ENCODE results near the gene SHC3.

SHC3 gene

DNA sequence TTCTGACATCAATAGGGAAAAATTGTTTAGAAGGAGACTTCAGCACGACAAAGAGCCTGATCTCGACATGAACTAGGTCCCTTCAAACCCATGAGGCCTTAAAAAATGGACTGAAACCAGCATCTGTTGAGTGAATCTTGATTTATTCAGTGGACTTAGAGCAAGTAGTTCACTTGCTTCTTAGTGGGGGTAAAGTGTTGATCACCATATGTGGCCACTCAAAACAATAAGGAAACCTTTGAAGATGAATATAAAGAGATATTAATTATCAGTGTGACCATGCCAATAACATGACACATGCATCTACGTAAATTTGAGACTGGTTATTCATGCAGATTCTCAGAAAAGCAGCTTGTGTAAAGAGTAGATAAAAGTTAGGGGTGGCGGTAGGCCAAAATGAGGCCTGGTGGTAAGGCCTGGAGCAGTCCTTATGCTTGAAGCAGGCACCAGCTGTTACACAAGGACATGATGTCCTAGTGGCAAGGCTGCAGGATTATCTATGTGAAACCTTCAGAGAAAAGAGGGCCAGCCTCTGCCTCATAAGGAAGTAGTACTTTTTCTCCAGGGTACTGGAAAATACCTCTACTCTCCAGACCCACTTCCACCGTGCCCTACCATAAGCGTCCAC is 126.0 kb downstream of the SHC3 start:
- H3K4me3 ChIP-seq (ENCODE audit: low read depth, low read length): no peak overlapping the region
- no peak for DNase-seq (ENCODE audit: low read depth)
- TF ChIP-seq, protein P1, sequence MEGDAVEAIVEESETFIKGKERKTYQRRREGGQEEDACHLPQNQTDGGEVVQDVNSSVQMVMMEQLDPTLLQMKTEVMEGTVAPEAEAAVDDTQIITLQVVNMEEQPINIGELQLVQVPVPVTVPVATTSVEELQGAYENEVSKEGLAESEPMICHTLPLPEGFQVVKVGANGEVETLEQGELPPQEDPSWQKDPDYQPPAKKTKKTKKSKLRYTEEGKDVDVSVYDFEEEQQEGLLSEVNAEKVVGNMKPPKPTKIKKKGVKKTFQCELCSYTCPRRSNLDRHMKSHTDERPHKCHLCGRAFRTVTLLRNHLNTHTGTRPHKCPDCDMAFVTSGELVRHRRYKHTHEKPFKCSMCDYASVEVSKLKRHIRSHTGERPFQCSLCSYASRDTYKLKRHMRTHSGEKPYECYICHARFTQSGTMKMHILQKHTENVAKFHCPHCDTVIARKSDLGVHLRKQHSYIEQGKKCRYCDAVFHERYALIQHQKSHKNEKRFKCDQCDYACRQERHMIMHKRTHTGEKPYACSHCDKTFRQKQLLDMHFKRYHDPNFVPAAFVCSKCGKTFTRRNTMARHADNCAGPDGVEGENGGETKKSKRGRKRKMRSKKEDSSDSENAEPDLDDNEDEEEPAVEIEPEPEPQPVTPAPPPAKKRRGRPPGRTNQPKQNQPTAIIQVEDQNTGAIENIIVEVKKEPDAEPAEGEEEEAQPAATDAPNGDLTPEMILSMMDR (IDR thresholded peaks at IDR 0.05; ENCODE audit: control insufficient read depth, extremely low read depth, insufficient read depth): no peak

DNA sequence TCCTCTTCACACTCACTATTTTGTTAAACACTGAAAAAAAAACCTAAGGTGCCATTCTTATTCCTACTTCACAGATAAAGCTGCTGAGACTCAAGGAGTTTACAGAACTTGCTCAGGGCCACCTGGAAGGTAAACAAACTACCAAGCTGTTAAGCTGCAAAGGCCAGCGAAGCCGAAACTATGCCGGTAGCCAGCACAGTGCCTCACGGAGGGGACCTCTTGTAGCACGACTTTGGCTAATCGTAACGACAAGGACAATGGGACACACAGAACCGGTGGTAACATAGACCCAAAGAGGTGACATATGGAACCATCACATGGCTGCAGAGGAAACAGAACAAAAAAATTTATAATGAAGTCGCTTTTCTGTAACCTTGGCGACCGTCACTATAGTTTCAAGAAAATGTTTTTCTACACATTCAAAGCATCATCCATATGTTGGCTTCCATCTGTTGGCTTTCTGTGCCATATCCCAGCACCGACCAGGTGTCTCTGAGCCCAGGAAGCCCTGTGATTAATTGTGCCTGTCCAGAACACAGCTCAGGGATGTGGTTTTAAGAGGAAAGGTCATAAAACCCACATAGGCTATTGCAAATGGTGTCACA is 127.1 kb downstream of the SHC3 start:
- no peak for DNase-seq (ENCODE audit: low read depth)
- TF ChIP-seq, protein P1 (IDR thresholded peaks at IDR 0.05; ENCODE audit: control insufficient read depth, extremely low read depth, insufficient read depth): no peak
- no peak overlapping the region for H3K4me3 ChIP-seq (ENCODE audit: low read depth, low read length)

DNA sequence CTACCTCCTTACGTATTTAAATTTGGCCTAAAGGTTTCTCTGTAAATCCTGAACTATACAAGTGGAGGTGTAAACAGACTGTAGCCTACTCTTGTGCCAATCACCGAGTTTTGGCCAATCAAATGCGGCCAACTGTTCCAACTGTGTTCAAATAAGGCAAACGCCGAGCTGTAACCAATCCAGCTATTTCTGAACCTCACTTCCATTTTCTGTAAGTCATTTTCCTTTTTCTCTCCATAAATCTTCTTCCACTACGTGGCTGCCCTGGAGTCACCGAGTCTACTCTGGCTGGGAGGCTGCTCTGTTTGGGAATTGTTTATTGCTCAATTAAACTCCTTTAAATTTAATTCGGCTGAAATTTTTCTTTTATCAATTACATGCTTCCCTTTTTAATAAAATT is 129.0 kb downstream of the SHC3 start:
- TF ChIP-seq, protein P1 (IDR thresholded peaks at IDR 0.05; ENCODE audit: control insufficient read depth, extremely low read depth, insufficient read depth): no peak
- no peak for DNase-seq (ENCODE audit: low read depth)

DNA sequence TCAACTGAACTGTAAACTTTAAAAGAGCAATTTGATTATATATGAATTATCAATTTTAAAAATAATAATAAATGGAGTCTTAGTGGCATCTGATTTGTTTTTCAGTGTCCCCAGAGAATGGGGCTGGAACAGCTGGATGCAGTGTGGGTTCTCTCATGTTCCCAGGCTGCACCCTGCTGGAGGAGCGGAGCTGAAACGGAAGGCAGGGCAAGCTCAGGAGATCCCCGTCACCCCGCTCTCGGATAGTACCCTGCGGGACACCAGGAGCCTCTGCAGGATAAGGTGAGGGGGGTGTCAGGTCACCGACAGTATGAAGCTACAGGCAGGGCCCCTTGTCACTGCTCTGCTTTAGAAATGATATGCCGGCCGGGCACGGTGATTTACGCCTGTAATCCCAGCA is 130.0 kb downstream of the SHC3 start:
- H3K4me3 ChIP-seq (ENCODE audit: low read depth, low read length): no peak overlapping the region
- TF ChIP-seq, protein P1 (IDR thresholded peaks at IDR 0.05; ENCODE audit: control insufficient read depth, extremely low read depth, insufficient read depth): no peak
- DNase-seq (ENCODE audit: low read depth): no peak

More for the DNA sequence above, 129.0 kb downstream of the SHC3 start:
- no peak overlapping the region for H3K4me3 ChIP-seq (ENCODE audit: low read depth, low read length)

DNA sequence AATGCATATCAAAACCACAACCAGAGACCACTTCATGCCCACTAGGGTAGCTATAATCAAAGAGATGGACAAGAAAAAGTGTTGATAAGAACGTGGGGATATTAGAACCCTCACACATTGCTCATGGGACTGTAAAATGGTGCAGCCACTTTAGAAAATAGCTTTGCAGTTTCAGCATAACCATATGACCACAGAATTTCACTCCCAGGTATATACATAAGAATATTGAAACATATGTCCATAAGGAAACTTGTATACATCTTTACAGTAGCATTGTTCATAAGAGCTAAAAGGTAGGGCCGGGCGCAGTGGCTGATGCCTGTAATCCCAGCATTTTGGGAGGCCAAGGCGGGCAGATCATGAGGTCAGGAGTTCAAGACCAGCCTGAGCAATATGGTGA is 131.0 kb downstream of the SHC3 start:
- TF ChIP-seq, protein P1 (IDR thresholded peaks at IDR 0.05; ENCODE audit: control insufficient read depth, extremely low read depth, insufficient read depth): no peak
- no peak overlapping the region for H3K4me3 ChIP-seq (ENCODE audit: low read depth, low read length)

DNA sequence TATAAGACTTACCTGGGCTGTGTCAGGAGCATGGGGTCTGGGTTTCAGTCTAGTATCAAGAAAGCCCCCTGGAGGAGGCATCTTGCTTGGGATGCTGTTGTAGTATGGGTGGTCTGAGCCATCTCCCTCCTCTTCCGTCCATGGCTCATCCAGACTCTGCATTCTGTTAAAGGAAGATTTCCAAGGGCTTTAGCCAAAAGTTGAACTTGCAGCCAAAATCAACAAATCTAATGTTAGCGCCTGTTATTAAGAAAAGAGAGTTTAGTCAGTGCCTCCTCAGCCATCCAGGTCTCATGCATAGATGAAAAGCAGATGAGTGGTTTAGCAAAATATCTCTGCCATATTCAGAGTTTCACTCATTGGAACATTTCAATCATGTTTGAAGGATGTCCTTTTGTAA is 131.8 kb downstream of the SHC3 start:
- TF ChIP-seq, protein P1 (IDR thresholded peaks at IDR 0.05; ENCODE audit: control insufficient read depth, extremely low read depth, insufficient read depth): no peak
- DNase-seq (ENCODE audit: low read depth): no peak
- H3K4me3 ChIP-seq (ENCODE audit: low read depth, low read length): no peak overlapping the region

More for the DNA sequence above, 131.0 kb downstream of the SHC3 start:
- no peak for DNase-seq (ENCODE audit: low read depth)

DNA sequence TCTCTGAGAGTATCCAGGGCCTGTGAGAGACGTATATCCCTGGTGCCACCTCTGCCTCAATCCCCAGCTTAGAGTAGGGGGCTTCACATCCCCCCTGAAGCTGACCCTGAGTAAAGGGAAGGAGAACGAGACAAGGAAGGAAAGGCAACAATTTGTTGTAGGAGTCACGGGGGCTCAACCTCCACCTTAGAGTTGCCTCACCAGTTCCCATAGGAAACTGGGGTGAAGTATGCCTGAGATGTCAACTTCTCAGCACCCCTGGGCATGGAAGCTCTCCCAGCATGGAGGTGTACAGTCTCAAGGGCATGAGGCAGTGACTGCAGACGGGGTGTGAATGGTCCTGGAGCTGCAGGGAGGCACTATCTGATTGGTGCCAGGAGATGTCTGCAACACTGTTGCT is 133.7 kb downstream of the SHC3 start:
- no peak overlapping the region for H3K4me3 ChIP-seq (ENCODE audit: low read depth, low read length)
- no peak for DNase-seq (ENCODE audit: low read depth)

More for the DNA sequence above, 133.7 kb downstream of the SHC3 start:
- TF ChIP-seq, protein P1 (IDR thresholded peaks at IDR 0.05; ENCODE audit: control insufficient read depth, extremely low read depth, insufficient read depth): no peak

Measured in LNCaP clone FGC (cell line).